ENCODE measurements around the gene ALS2CL.
"Not testable (repeated sequence)": the region's sequence is repeated elsewhere in the genome, so short reads cannot be mapped to it uniquely, and the experiment has no call there.

ALS2CL gene

GRCh38 chr3:46708401-46709156 is 15.1 kb upstream of the ALS2CL start:
- no peaks in the 10 kb centered on the region for H3K36me3 ChIP-seq
- H3K27ac ChIP-seq = no peak overlapping the region
- no peaks in the 10 kb centered on the region for H3K4me1 ChIP-seq (ENCODE audit: control insufficient read depth in 1 of 2, insufficient read depth in 1 of 2, low read depth in 1 of 2, low read length in 1 of 2)
- no peaks in the 10 kb centered on the region for H3K9me3 ChIP-seq
- H3K27me3 ChIP-seq = peaks cover 7% of the 10 kb centered on the region
- no peak for TF ChIP-seq CTCF (IDR thresholded peaks at IDR 0.05)
- H3K4me3 ChIP-seq (ENCODE audit: low read depth in 1 of 2, low read length in 1 of 2) = no peak overlapping the region

- Histone ChIP-seq H3K9me3 (no peaks in the 10 kb centered on the region), H3K27ac (no peak overlapping the region), H3K4me3 (ENCODE audit: low read depth in 1 of 2, low read length in 1 of 2) (no peak overlapping the region), H3K4me1 (ENCODE audit: control insufficient read depth in 1 of 2, insufficient read depth in 1 of 2, low read depth in 1 of 2, low read length in 1 of 2) (no peaks in the 10 kb centered on the region), H3K27me3 (peaks cover 16% of the 10 kb centered on the region), H3K36me3 (no peaks in the 10 kb centered on the region)
- no peak for TF ChIP-seq CTCF (IDR thresholded peaks at IDR 0.05)
Measured at GRCh38 chr3:46707601-46708011, 14.1 kb upstream of the ALS2CL start.

- Histone ChIP-seq H3K27ac (no peak overlapping the region), H3K27me3 (peaks cover 23% of the 10 kb centered on the region)
- no peak for TF ChIP-seq CTCF (IDR thresholded peaks at IDR 0.05)
Measured at GRCh38 chr3:46706771-46707582, 13.5 kb upstream of the ALS2CL start.

GRCh38 chr3:46705751-46706552 is 12.5 kb upstream of the ALS2CL start:
- H3K4me3 ChIP-seq (ENCODE audit: low read depth in 1 of 2, low read length in 1 of 2) = no peak overlapping the region
- TF ChIP-seq CTCF (IDR thresholded peaks at IDR 0.05) = no peak

More at GRCh38 chr3:46706771-46707582, 13.5 kb upstream of the ALS2CL start:
- Histone ChIP-seq H3K4me3 (ENCODE audit: low read depth in 1 of 2, low read length in 1 of 2) (no peak overlapping the region), H3K4me1 (ENCODE audit: control insufficient read depth in 1 of 2, insufficient read depth in 1 of 2, low read depth in 1 of 2, low read length in 1 of 2) (no peaks in the 10 kb centered on the region), H3K36me3 (no peaks in the 10 kb centered on the region), H3K9me3 (no peaks in the 10 kb centered on the region)

GRCh38 chr3:46705022-46705530 is 11.6 kb upstream of the ALS2CL start:
- H3K4me1 ChIP-seq (ENCODE audit: control insufficient read depth in 1 of 2, insufficient read depth in 1 of 2, low read depth in 1 of 2, low read length in 1 of 2) = peaks cover 0 to 5% of the 10 kb centered on the region in 2 experiments
- H3K4me3 ChIP-seq (ENCODE audit: low read depth in 1 of 2, low read length in 1 of 2) = no peak overlapping the region
- peaks cover 42% of the 10 kb centered on the region for H3K27me3 ChIP-seq
- H3K27ac ChIP-seq = no peak overlapping the region
- H3K36me3 ChIP-seq = no peaks in the 10 kb centered on the region
- TF ChIP-seq CTCF (IDR thresholded peaks at IDR 0.05) = peak; percentile 77
- no peaks in the 10 kb centered on the region for H3K9me3 ChIP-seq

More at GRCh38 chr3:46705751-46706552, 12.5 kb upstream of the ALS2CL start:
- H3K4me1 ChIP-seq (ENCODE audit: control insufficient read depth in 1 of 2, insufficient read depth in 1 of 2, low read depth in 1 of 2, low read length in 1 of 2) = peaks cover 0 to 5% of the 10 kb centered on the region in 2 experiments
- H3K27ac ChIP-seq = no peak overlapping the region
- H3K27me3 ChIP-seq = peaks cover 33% of the 10 kb centered on the region
- no peaks in the 10 kb centered on the region for H3K9me3 ChIP-seq
- no peaks in the 10 kb centered on the region for H3K36me3 ChIP-seq

- not testable (repeated sequence) for H3K4me1 ChIP-seq (ENCODE audit: control insufficient read depth in 1 of 2, insufficient read depth in 1 of 2, low read depth in 1 of 2, low read length in 1 of 2); H3K9me3 ChIP-seq; H3K36me3 ChIP-seq; H3K4me3 ChIP-seq (ENCODE audit: low read depth in 1 of 2, low read length in 1 of 2); H3K27ac ChIP-seq
- H3K27me3 ChIP-seq = peaks cover 49% of the 10 kb centered on the region
Measured at GRCh38 chr3:46704346-46704745, 10.9 kb upstream of the ALS2CL start.
